IMR-90 (cell line): Measurements from ENCODE around the gene HSH2D. TPM values are rescaled to one million over a fixed set of nuclear protein-coding genes. Genes with fewer than 3 reads are reported as not detected.

Source experiments
- ATAC-seq: fragments of 200-7000 bp; cut with Tn5 transposase; 2 replicates; pipeline ENCODE4 v1.9.1; 2020; ENCODE audit warnings: low read depth, mild to moderate bottlenecking, moderate library complexity
- BruUV-seq: library from RNA; stranded (reverse); fragments of 400-500 nt; replicated peaks from 2 replicates; lab custom pipeline; 2021; lab: Mats Ljungman, UMichigan
- CTCF ChIA-PET: fragments of 300-600 bp; formaldehyde crosslinking; extraction: SDS; loops from one replicate; lab custom pipeline; 2021; ENCODE audit warnings: antibody characterized with exemption; lab: Yijun Ruan, JAX
- POLR2A ChIA-PET: fragments of 300-600 bp; sonication (Branson Sonifier 250); formaldehyde crosslinking; loops from one replicate; lab custom pipeline; 2022; ENCODE audit warnings: antibody characterized with exemption; ENCODE audit not compliant: unreplicated experiment; lab: Charles Lee
- DNase-seq: peaks from one replicate; pipeline ENCODE4 v3.0.0; 2013
- H2AFZ ChIP-seq: replicated peaks from 2 replicates; pipeline ENCODE3; 2013; ENCODE audit warnings: low read length, mild to moderate bottlenecking; ENCODE audit not compliant: poor library complexity
- H2AK5ac ChIP-seq: 2 replicates; pipeline ENCODE4 v1.6.1; 2013; ENCODE audit warnings: low read depth, low read length, inconsistent platforms
- H2AK9ac ChIP-seq: replicated peaks from 2 replicates; pipeline ENCODE3; 2013; ENCODE audit warnings: mild to moderate bottlenecking, low read depth, low read length, moderate library complexity; ENCODE audit not compliant: poor library complexity
- H2BK120ac ChIP-seq: 2 replicates; pipeline ENCODE4 v1.6.1; 2013; ENCODE audit warnings: low read depth, low read length, inconsistent platforms
- H2BK15ac ChIP-seq: 3 replicates; pipeline ENCODE4 v1.6.1; 2013; ENCODE audit warnings: low read depth, low read length, inconsistent platforms
- H2BK20ac ChIP-seq: 2 replicates; pipeline ENCODE4 v1.6.1; 2013; ENCODE audit warnings: low read depth, mild to moderate bottlenecking, inconsistent platforms, low read length, moderate library complexity
- H2BK5ac ChIP-seq: 2 replicates; pipeline ENCODE4 v1.6.1; 2013; ENCODE audit warnings: mild to moderate bottlenecking, low read depth, low read length, inconsistent platforms; ENCODE audit not compliant: poor library complexity, severe bottlenecking
- H3K14ac ChIP-seq: replicated peaks from 2 replicates; pipeline ENCODE4 v1.6.1; 2013; ENCODE audit warnings: low read depth, low read length, inconsistent platforms
- H3K18ac ChIP-seq: 2 replicates; pipeline ENCODE4 v1.6.1; 2013; ENCODE audit warnings: low read depth, low read length, control low read depth
- H3K23ac ChIP-seq: 2 replicates; pipeline ENCODE4 v1.6.1; 2013; ENCODE audit warnings: low read depth, low read length, inconsistent platforms
- H3K27ac ChIP-seq: 2 replicates; pipeline ENCODE4 v1.5.1; 2013; ENCODE audit warnings: mild to moderate bottlenecking, control low read depth, low read length; ENCODE audit not compliant: insufficient read depth
- H3K27me3 ChIP-seq: 2 replicates; pipeline ENCODE4 v1.6.1; 2013; ENCODE audit warnings: low read length; ENCODE audit not compliant: control insufficient read depth, insufficient read depth
- H3K36me3 ChIP-seq: 2 replicates; pipeline ENCODE4 v1.6.1; 2013; ENCODE audit warnings: low read length, mixed read lengths; ENCODE audit not compliant: control insufficient read depth, insufficient read depth
- H3K4ac ChIP-seq: 2 replicates; pipeline ENCODE4 v1.6.1; 2013; ENCODE audit warnings: low read depth, low read length, inconsistent platforms
- H3K4me1 ChIP-seq: 2 replicates; pipeline ENCODE4 v1.6.1; 2013; ENCODE audit warnings: low read length, mixed read lengths; ENCODE audit not compliant: control insufficient read depth, insufficient read depth
- H3K4me2 ChIP-seq: 2 replicates; pipeline ENCODE4 v1.6.1; 2013; ENCODE audit warnings: low read depth, mild to moderate bottlenecking, control low read depth, low read length, moderate library complexity
- H3K4me3 ChIP-seq: 2 replicates; pipeline ENCODE4 v1.5.1; 2013; ENCODE audit warnings: low read depth, mild to moderate bottlenecking, control low read depth, low read length, moderate library complexity; ENCODE audit not compliant: insufficient read depth
- H3K56ac ChIP-seq: 2 replicates; pipeline ENCODE4 v1.6.1; 2013; ENCODE audit warnings: low read length, inconsistent platforms; ENCODE audit not compliant: insufficient read depth; ENCODE audit errors: extremely low read depth
- H3K79me1 ChIP-seq, 2 experiments: 2 replicates each; pipeline ENCODE4 v1.6.1; 2013; ENCODE audit warnings: low read length in 2 of 2, inconsistent platforms in 1 of 2, low read depth in 1 of 2
- H3K9ac ChIP-seq: 2 replicates; pipeline ENCODE4 v1.6.1; 2013; ENCODE audit warnings: low read depth, low read length, control low read depth
- H3K9me1 ChIP-seq: 2 replicates; pipeline ENCODE4 v1.6.1; 2013; ENCODE audit warnings: low read length, inconsistent platforms; ENCODE audit not compliant: insufficient read depth
- H3K9me3 ChIP-seq: 2 replicates; pipeline ENCODE4 v1.6.1; 2013; ENCODE audit warnings: low read length; ENCODE audit not compliant: control insufficient read depth, insufficient read depth
- H4K20me1 ChIP-seq: 2 replicates; pipeline ENCODE4 v1.6.1; 2013; ENCODE audit warnings: low read length, inconsistent platforms; ENCODE audit not compliant: insufficient read depth
- H4K5ac ChIP-seq: 2 replicates; pipeline ENCODE4 v1.6.1; 2013; ENCODE audit warnings: mild to moderate bottlenecking, low read depth, low read length, control low read depth
- H4K8ac ChIP-seq, 2 experiments: 2 replicates each; pipeline ENCODE4 v1.6.1; 2013; ENCODE audit warnings: low read depth in 2 of 2, low read length in 2 of 2, control low read depth in 1 of 2, inconsistent platforms in 1 of 2
- H4K91ac ChIP-seq: 2 replicates; pipeline ENCODE4 v1.6.1; 2013; ENCODE audit warnings: low read depth, low read length, inconsistent platforms; ENCODE audit not compliant: insufficient read depth
- SMC3 ChIP-seq: fragments of 150-350 bp; IDR thresholded peaks from 2 replicates; pipeline ENCODE4 v1.6.1; 2016; ENCODE audit warnings: low read depth, mild to moderate bottlenecking, antibody characterized with exemption, low read length, moderate library complexity
- WGBS, 2 experiments: methylation state at CpG; one replicate each; pipeline versions ENCODE4 v1.1.5 to v1.1.7; 2013; ENCODE audit warnings: missing lambda C conversion rate in 2 of 2; ENCODE audit not compliant: insufficient read length in 1 of 2; ENCODE audit errors: extremely low coverage in 2 of 2; 5-methylcytosine and 5-hydroxymethylcytosine counted together
- dilution Hi-C: fragments of 300-500 bp; cut with HindIII; formaldehyde crosslinking; loops from one replicate; pipeline ENCODE4 v1.14.3; 2018; ENCODE audit warnings: low sequenced_read_pairs; ENCODE audit not compliant: unreplicated experiment
- in situ Hi-C: fragments of 300-500 bp; cut with MboI; formaldehyde crosslinking; loops from 3 replicates; pipeline ENCODE4 v1.14.3; 2019; ENCODE audit warnings: low sequenced_read_pairs, inconsistent platforms, mixed read lengths
- intact Hi-C: fragments of 100-400 bp; cut with micrococcal nuclease; formaldehyde crosslinking; loops from 2 replicates; pipeline ENCODE4 v1.10.0; 2022
- polyA plus RNA-seq, 3 experiments: library from polyadenylated mRNA; depleted of rRNA; stranded (reverse); fragments of >200 nt; gene quantifications; 2 replicates each; pipeline ENCODE4 v1.2.3, GENCODE V29; 2012; ENCODE audit warnings: low replicate concordance in 1 of 3
- total RNA-seq: library from RNA; depleted of rRNA; stranded (reverse); fragments of >200 nt; gene quantifications from 2 replicates; pipeline ENCODE4 v1.2.3, GENCODE V29; 2012

HSH2D gene
- total and polyA plus RNA-seq, 2 of the 4 experiments (the other 2 are of a cell fraction) = not detected

DNA sequence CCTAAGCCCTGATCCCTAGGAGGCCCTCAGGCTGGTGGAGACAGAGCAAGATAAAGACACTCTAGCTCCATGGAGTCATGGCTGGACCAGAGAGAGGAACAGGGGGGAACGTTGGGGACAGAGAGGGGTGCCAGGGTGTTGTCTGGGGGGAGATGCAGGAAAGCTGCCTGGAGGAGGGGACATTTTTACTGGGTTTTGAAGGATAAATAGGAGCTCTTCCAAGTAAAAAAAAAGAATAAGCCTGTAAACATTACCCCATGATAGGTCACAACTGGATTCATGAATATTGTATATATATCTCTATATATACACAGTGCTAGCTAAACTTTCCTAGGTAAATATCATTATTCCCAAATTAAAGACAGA lies 714 bp downstream of the HSH2D start:
- Histone ChIP-seq H2BK120ac (no peak overlapping the region), H2BK15ac (no peak overlapping the region), H3K9me1 (peaks cover 11% of the 10 kb centered on the region; the same call in 1 of the 2 replicates), H3K9ac (no peak overlapping the region), H3K4me3 (no peak overlapping the region), H3K27me3 (no peaks in the 10 kb centered on the region; the same call in 1 of the 2 replicates), H2AK5ac (no peak overlapping the region), H3K27ac (no peak overlapping the region), H3K79me1 (no peaks in the 10 kb centered on the region), H3K18ac (no peak overlapping the region), H4K8ac (no peak overlapping the region), H3K14ac (no peak overlapping the region), H3K4me2 (no peak overlapping the region), H2BK20ac (no peak overlapping the region), H3K23ac (no peak overlapping the region), H3K4ac (no peak overlapping the region), H2AK9ac (no peak overlapping the region), H2AFZ (no peak overlapping the region), H3K4me1 (peaks cover 6% of the 10 kb centered on the region), H3K56ac (no peak overlapping the region), H2BK5ac (no peak overlapping the region), H4K91ac (no peak overlapping the region), H3K36me3 (no peaks in the 10 kb centered on the region), H3K9me3 (no peaks in the 10 kb centered on the region), H4K20me1 (no peaks in the 10 kb centered on the region), H4K5ac (no peak overlapping the region)
- no peak for ATAC-seq
- no peak for TF ChIP-seq SMC3
- in situ Hi-C loops (no loop called here), dilution Hi-C loops (no loop called here), intact Hi-C loops (no loop called here)
- no peak for DNase-seq
- ChIA-PET POLR2A (no interaction called here), CTCF (no interaction called here)
- 40% methylated on average over 1 of the region's 1 CpG; no CpG with 5 or more reads in 1 of the 2 experiments for whole genome bisulfite sequencing, 2 experiments
- no TSS peak for BruUV-seq
